GM23338 (cell line): ENCODE results near the gene C2orf66. TPM values are rescaled to one million over a fixed set of nuclear protein-coding genes. Genes with fewer than 3 reads are reported as not detected.

Source experiments
- ATAC-seq: fragments of 200-7000 bp; cut with Tn5 transposase; 3 replicates; pipeline ENCODE4 v1.9.1; 2020
- DNase-seq: peaks from one replicate; pipeline ENCODE4 v3.0.0-alpha.2; 2015; ENCODE audit warnings: low spot score
- H2AFZ ChIP-seq: fragments of 200-600 bp; sonication (generic); 2 replicates; pipeline ENCODE4 v1.8.0; 2016; ENCODE audit warnings: antibody characterized with exemption, mild to moderate bottlenecking, moderate library complexity
- H3F3A ChIP-seq: fragments of 200-600 bp; sonication (generic); replicated peaks from 2 replicates; pipeline ENCODE4 v1.8.0; 2017; ENCODE audit warnings: antibody characterized with exemption, mixed run types, low read depth
- H3K27ac ChIP-seq: fragments of 200-600 bp; sonication (generic); 2 replicates; pipeline ENCODE4 v1.6.1; 2016; ENCODE audit warnings: low read depth
- H3K27me3 ChIP-seq: fragments of 200-600 bp; sonication (generic); 2 replicates; pipeline ENCODE4 v1.8.0; 2016; ENCODE audit warnings: mild to moderate bottlenecking, mixed run types, moderate library complexity; ENCODE audit not compliant: insufficient read depth
- H3K36me3 ChIP-seq: fragments of 200-600 bp; sonication (generic); 2 replicates; pipeline ENCODE4 v1.8.0; 2016; ENCODE audit warnings: mild to moderate bottlenecking; ENCODE audit not compliant: insufficient read depth
- H3K4me1 ChIP-seq: fragments of 200-600 bp; sonication (generic); 2 replicates; pipeline ENCODE4 v1.8.0; 2016; ENCODE audit warnings: mild to moderate bottlenecking, moderate library complexity; ENCODE audit not compliant: insufficient read depth
- H3K4me2 ChIP-seq: fragments of 200-600 bp; sonication (generic); 2 replicates; pipeline ENCODE4 v1.7.1; 2017; ENCODE audit warnings: mixed run types
- H3K4me3 ChIP-seq: fragments of 200-600 bp; sonication (generic); 2 replicates; pipeline ENCODE4 v1.6.1; 2016; ENCODE audit warnings: mixed run types
- H3K79me2 ChIP-seq: fragments of 200-600 bp; sonication (generic); replicated peaks from 2 replicates; pipeline ENCODE4 v1.8.0; 2017; ENCODE audit warnings: mild to moderate bottlenecking; ENCODE audit not compliant: insufficient read depth
- H3K9me2 ChIP-seq: fragments of 200-600 bp; sonication (generic); 2 replicates; pipeline ENCODE4 v1.8.0; 2017; ENCODE audit not compliant: insufficient read depth
- H4K20me1 ChIP-seq: fragments of 200-600 bp; sonication (generic); replicated peaks from 2 replicates; pipeline ENCODE4 v1.8.0; 2017; ENCODE audit warnings: mild to moderate bottlenecking; ENCODE audit not compliant: insufficient read depth
- H3K27ac Mint-ChIP-seq: 2 replicates; pipeline ENCODE4 v1.8.0; 2020; ENCODE audit warnings: inconsistent platforms, mild to moderate bottlenecking, moderate library complexity, mixed read lengths
- H3K27me3 Mint-ChIP-seq: 3 replicates; pipeline ENCODE4 v1.8.0; 2022; ENCODE audit warnings: low read depth, mild to moderate bottlenecking, moderate library complexity, mixed read lengths, inconsistent platforms; ENCODE audit not compliant: insufficient read depth, poor library complexity
- H3K36me3 Mint-ChIP-seq: 3 replicates; pipeline ENCODE4 v1.8.0; 2021; ENCODE audit warnings: low read depth, mild to moderate bottlenecking, inconsistent platforms, moderate library complexity, mixed read lengths
- H3K4me1 Mint-ChIP-seq: 3 replicates; pipeline ENCODE4 v1.8.0; 2020; ENCODE audit warnings: mild to moderate bottlenecking, inconsistent platforms, mixed read lengths
- H3K4me3 Mint-ChIP-seq: 3 replicates; pipeline ENCODE4 v1.8.0; 2021; ENCODE audit warnings: moderate library complexity, mild to moderate bottlenecking, inconsistent platforms, mixed read lengths
- H3K9me3 Mint-ChIP-seq: 3 replicates; pipeline ENCODE4 v1.8.0; 2020; ENCODE audit warnings: moderate library complexity, mild to moderate bottlenecking, inconsistent platforms, mixed read lengths
- EZH2 ChIP-seq: fragments of 200-600 bp; sonication (generic); IDR thresholded peaks from one replicate; pipeline ENCODE4 v1.8.0; 2017; ENCODE audit warnings: antibody characterized with exemption, mild to moderate bottlenecking, low read depth; ENCODE audit not compliant: unreplicated experiment
- EZH2phosphoT487 ChIP-seq: fragments of 200-600 bp; sonication (generic); IDR thresholded peaks from one replicate; pipeline ENCODE4 v1.8.1; 2018; ENCODE audit warnings: antibody characterized with exemption; ENCODE audit not compliant: unreplicated experiment
- JUNB ChIP-seq: IDR thresholded peaks from one replicate; pipeline ENCODE4 v1.6.1; 2016; ENCODE audit warnings: antibody characterized with exemption; ENCODE audit not compliant: unreplicated experiment
- ZNF114 ChIP-seq: fragments of 250-450 bp; sonication (Bioruptor Pico); IDR thresholded peaks from 2 replicates; pipeline ENCODE4 v1.5.0; 2020; ENCODE audit warnings: mild to moderate bottlenecking, moderate library complexity
- ZNF331 ChIP-seq: fragments of 250-450 bp; sonication (Bioruptor Pico); IDR thresholded peaks from 2 replicates; pipeline ENCODE4 v1.5.0; 2020; ENCODE audit warnings: low read depth, mild to moderate bottlenecking, moderate library complexity
- ZNF462 ChIP-seq: fragments of 250-450 bp; sonication (Bioruptor Pico); IDR thresholded peaks from 2 replicates; pipeline ENCODE4 v1.5.0; 2020; ENCODE audit warnings: mild to moderate bottlenecking, moderate library complexity
- long read RNA-seq: library from polyadenylated mRNA; unstranded; transcript quantifications from one replicate; pipeline ENCODE4 v2.0.0, GENCODE V29; 2020; ENCODE audit not compliant: unreplicated experiment
- polyA plus RNA-seq: library from polyadenylated mRNA; unstranded; fragments of >200 nt; fragmentation: Nextera tagmentation; extraction: Ambion mirVana; gene quantifications from 2 replicates; pipeline ENCODE4 v1.2.1, GENCODE V29; 2016
- total RNA-seq: library from RNA; depleted of rRNA; stranded (reverse); fragments of >200 nt; shearing (Covaris generic); gene quantifications from 2 replicates; pipeline ENCODE4 v1.2.3, GENCODE V29; 2014; rRNA removed
- TF ChIP-seq, protein P1 (sequence below): IDR thresholded peaks from 2 replicates; pipeline ENCODE4 v1.6.1; 2016; ENCODE audit warnings: antibody characterized with exemption

Gene C2orf66
- not detected in 2 replicates for total RNA-seq
- polyA plus RNA-seq, result not detected in 2 replicates
- long read RNA-seq, result 0 reads

- Histone ChIP-seq H3K9me2 (no peaks in the 10 kb centered on the region), H3F3A (no peaks in the 10 kb centered on the region), H4K20me1 (no peaks in the 10 kb centered on the region), H3K4me3 (no peak within 1 kb of the TSS), H3K27ac (no peak within 1 kb of the TSS), H3K79me2 (no peaks in the 10 kb centered on the region), H3K27me3 (no peaks in the 10 kb centered on the region), H3K4me2 (no peak within 1 kb of the TSS), H3K4me1 (no peaks in the 10 kb centered on the region), H3K36me3 (no peaks in the 10 kb centered on the region), H2AFZ (no peak within 1 kb of the TSS; the same call in 1 of the 2 replicates)
- ATAC-seq (no peak), DNase-seq (no peak)
- H3K36me3 Mint-ChIP-seq, result no peaks in the 10 kb centered on the region
- no peak within 1 kb of the TSS for H3K4me3 Mint-ChIP-seq
- H3K9me3 Mint-ChIP-seq, result peaks cover 7% of the 10 kb centered on the region; the same call in 1 of the 3 replicates
- no peak for TF ChIP-seq JUNB
- no peak for TF ChIP-seq ZNF462 (CRISPR knock-in tag)
- TF ChIP-seq, protein P1, sequence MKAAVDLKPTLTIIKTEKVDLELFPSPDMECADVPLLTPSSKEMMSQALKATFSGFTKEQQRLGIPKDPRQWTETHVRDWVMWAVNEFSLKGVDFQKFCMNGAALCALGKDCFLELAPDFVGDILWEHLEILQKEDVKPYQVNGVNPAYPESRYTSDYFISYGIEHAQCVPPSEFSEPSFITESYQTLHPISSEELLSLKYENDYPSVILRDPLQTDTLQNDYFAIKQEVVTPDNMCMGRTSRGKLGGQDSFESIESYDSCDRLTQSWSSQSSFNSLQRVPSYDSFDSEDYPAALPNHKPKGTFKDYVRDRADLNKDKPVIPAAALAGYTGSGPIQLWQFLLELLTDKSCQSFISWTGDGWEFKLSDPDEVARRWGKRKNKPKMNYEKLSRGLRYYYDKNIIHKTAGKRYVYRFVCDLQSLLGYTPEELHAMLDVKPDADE, result no peak
- no peak for TF ChIP-seq ZNF114
- TF ChIP-seq ZNF331 (CRISPR knock-in tag), result no peak
- TF ChIP-seq EZH2phosphoT487, result no peak
- no peak for TF ChIP-seq EZH2
- no peaks in the 10 kb centered on the region for H3K4me1 Mint-ChIP-seq
- no peak within 1 kb of the TSS for H3K27ac Mint-ChIP-seq
- H3K27me3 Mint-ChIP-seq, result no peaks in the 10 kb centered on the region
Observed at GRCh38 chr2:196809260-196809659, at the start of gene C2orf66. TSS of gene C2orf66 (minus strand) at chr2:196809355. CDS start at chr2:196809336, 19 bp downstream.
